HG03457 (cell line): ENCODE measurements around the gene NCAPG2.
"Not testable (repeated sequence)": the region's sequence is repeated elsewhere in the genome, so short reads cannot be mapped to it uniquely, and the experiment has no call there.

Source experiments
- ATAC-seq: cut with Tn5 transposase; IDR thresholded peaks from one replicate; pipeline ENCODE4 v1.9.1; 2021; ENCODE audit warnings: moderate number of reproducible peaks; ENCODE audit not compliant: unreplicated experiment

The NCAPG2 gene

GRCh38 chr7:158676171-158676840 is 28.3 kb downstream of the NCAPG2 start:
- no peak for ATAC-seq

GRCh38 chr7:158672975-158673374 is 31.6 kb downstream of the NCAPG2 start:
- ATAC-seq: no peak

GRCh38 chr7:158668086-158668485 is 36.5 kb downstream of the NCAPG2 start:
- ATAC-seq: not testable (repeated sequence)

- ATAC-seq: not testable (repeated sequence)
Measured at GRCh38 chr7:158666966-158667678, 37.5 kb downstream of the NCAPG2 start.

GRCh38 chr7:158666401-158666800 is 38.2 kb downstream of the NCAPG2 start:
- no peak for ATAC-seq

GRCh38 chr7:158664406-158664805 is 40.2 kb downstream of the NCAPG2 start:
- no peak for ATAC-seq

- no peak for ATAC-seq
Measured at GRCh38 chr7:158663428-158663741, 41.2 kb downstream of the NCAPG2 start.

GRCh38 chr7:158662610-158663427 is 41.8 kb downstream of the NCAPG2 start:
- ATAC-seq: no peak

GRCh38 chr7:158658475-158658874 is 46.1 kb downstream of the NCAPG2 start:
- ATAC-seq: no peak

- no peak for ATAC-seq
Measured at GRCh38 chr7:158657189-158657746, 47.3 kb downstream of the NCAPG2 start.

GRCh38 chr7:158655931-158656441 is 48.6 kb downstream of the NCAPG2 start:
- peak; percentile 95 for ATAC-seq

- no peak for ATAC-seq
Measured at GRCh38 chr7:158655507-158655906, 49.1 kb downstream of the NCAPG2 start.

GRCh38 chr7:158651968-158652565 is 52.5 kb downstream of the NCAPG2 start:
- no peak for ATAC-seq

- ATAC-seq: no peak
Measured at GRCh38 chr7:158650821-158651225, 53.8 kb downstream of the NCAPG2 start.

GRCh38 chr7:158649279-158649678 is 55.3 kb downstream of the NCAPG2 start:
- ATAC-seq: no peak

- no peak for ATAC-seq
Measured at GRCh38 chr7:158648787-158649186, 55.8 kb downstream of the NCAPG2 start.

GRCh38 chr7:158648168-158648567 is 56.4 kb downstream of the NCAPG2 start:
- ATAC-seq: no peak

- ATAC-seq: no peak
Measured at GRCh38 chr7:158647475-158647792, 57.2 kb downstream of the NCAPG2 start.

- no peak for ATAC-seq
Measured at GRCh38 chr7:158646766-158647474, 57.7 kb downstream of the NCAPG2 start.

GRCh38 chr7:158645842-158646241 is 58.8 kb downstream of the NCAPG2 start:
- ATAC-seq: no peak
